ENCODE results near the gene DMBX1.

DMBX1 gene

DNA sequence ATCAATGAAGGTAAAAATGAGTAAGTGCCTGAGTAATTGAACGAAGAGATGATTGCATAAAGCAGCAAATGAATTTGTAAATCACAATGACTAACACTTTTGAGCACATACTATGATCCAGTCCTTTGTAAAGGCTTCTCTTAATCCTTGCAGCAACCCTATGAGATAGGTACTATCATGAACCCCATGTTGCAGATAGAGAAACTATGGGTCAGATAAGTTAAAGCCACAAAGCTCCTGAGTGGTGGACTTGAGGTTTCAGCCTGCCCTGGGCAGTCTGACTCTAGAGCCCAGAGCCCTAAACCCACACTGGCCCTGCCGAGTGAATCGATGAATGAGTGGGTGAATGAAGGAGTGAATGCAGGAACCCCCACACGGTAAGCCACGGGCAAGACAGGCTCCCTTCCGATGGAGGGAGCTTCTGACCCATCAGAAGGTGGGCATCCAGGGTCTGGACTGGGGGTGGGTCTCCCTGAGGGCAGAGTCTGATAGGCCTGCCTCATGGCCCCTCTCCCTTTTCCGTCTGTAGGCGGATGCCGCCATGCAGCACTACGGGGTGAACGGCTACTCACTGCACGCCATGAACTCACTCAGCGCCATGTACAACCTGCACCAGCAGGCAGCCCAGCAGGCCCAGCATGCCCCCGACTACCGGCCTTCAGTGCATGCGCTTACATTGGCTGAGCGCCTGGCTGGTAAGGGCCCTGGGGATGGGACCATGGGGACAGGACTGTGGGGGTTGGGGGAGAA, 17.0 kb downstream of the DMBX1 start:
- TF ChIP-seq, protein P1, sequence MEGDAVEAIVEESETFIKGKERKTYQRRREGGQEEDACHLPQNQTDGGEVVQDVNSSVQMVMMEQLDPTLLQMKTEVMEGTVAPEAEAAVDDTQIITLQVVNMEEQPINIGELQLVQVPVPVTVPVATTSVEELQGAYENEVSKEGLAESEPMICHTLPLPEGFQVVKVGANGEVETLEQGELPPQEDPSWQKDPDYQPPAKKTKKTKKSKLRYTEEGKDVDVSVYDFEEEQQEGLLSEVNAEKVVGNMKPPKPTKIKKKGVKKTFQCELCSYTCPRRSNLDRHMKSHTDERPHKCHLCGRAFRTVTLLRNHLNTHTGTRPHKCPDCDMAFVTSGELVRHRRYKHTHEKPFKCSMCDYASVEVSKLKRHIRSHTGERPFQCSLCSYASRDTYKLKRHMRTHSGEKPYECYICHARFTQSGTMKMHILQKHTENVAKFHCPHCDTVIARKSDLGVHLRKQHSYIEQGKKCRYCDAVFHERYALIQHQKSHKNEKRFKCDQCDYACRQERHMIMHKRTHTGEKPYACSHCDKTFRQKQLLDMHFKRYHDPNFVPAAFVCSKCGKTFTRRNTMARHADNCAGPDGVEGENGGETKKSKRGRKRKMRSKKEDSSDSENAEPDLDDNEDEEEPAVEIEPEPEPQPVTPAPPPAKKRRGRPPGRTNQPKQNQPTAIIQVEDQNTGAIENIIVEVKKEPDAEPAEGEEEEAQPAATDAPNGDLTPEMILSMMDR (conservative IDR thresholded peaks at IDR 0.05; ENCODE audit: low read depth, low read length): no peak
- H3K4me3 ChIP-seq (ENCODE audit: low read depth, low read length): no peak overlapping the region
- DNase-seq (ENCODE audit: low read depth): no peak

DNA sequence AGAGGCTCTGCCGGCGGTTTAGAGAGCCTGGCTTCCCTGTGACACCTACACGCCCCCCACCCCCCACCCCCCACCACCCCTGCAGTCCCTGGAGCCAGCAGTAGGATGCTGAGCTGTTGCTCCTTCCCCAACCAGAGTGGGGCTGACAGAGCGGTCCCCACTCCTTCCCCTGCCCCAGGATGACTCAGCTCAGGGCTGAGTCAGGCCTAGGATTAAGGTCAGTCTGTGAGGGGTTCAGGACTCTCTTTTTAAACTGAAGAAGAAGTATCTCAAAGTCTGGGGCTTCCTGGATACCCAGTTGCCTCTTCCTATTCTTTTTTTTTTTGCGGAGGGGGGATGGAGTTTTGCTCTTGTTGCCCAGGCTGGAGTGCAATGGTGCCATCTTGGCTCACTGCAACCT, 19.1 kb downstream of the DMBX1 start:
- no peak for DNase-seq (ENCODE audit: low read depth)
- TF ChIP-seq, protein P1 (conservative IDR thresholded peaks at IDR 0.05; ENCODE audit: low read depth, low read length): no peak
- no peak overlapping the region for H3K4me3 ChIP-seq (ENCODE audit: low read depth, low read length)

DNA sequence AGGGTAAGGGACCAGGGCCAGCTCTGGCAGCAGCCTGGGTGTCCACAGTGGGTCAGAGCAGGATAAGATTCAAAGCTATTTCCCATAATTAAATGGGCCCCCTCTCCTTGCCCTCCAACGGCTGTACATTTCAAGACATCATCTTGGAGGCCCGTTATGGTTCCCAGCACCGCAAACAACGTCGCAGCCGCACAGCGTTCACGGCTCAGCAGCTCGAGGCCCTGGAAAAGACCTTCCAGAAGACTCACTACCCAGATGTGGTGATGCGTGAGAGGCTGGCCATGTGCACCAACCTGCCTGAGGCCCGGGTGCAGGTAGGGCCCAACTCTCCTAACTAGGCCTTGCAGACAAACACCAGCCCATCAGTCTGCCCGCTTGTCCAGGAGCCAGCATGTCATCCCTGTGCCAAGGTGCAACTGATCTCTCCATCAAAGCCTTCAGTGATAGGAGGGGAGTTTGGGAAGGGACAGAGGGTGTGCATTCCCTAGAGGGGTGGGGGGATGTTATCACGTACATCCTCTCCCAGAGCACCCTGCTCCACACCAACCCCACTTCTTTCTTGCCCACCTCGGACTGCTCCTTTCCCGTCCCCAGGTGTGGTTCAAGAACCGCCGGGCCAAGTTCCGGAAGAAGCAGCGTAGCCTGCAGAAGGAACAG, 20.8 kb downstream of the DMBX1 start:
- no peak overlapping the region for H3K4me3 ChIP-seq (ENCODE audit: low read depth, low read length)
- DNase-seq (ENCODE audit: low read depth): no peak
- TF ChIP-seq, protein P1 (conservative IDR thresholded peaks at IDR 0.05; ENCODE audit: low read depth, low read length): no peak

DNA sequence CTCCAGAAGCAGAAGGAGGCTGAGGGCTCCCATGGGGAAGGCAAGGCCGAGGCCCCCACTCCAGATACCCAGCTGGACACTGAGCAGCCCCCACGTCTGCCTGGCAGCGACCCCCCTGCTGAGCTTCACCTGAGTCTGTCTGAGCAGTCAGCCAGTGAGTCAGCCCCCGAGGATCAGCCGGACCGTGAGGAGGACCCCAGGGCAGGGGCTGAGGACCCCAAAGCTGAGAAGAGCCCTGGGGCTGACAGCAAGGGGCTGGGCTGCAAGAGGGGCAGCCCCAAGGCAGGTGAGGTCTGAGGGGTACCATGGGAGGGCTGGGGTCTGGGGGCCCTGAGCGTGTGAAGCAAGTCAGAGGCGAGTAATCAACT, 21.3 kb downstream of the DMBX1 start:
- TF ChIP-seq, protein P1 (conservative IDR thresholded peaks at IDR 0.05; ENCODE audit: low read depth, low read length): no peak
- H3K4me3 ChIP-seq (ENCODE audit: low read depth, low read length): no peak overlapping the region

DNA sequence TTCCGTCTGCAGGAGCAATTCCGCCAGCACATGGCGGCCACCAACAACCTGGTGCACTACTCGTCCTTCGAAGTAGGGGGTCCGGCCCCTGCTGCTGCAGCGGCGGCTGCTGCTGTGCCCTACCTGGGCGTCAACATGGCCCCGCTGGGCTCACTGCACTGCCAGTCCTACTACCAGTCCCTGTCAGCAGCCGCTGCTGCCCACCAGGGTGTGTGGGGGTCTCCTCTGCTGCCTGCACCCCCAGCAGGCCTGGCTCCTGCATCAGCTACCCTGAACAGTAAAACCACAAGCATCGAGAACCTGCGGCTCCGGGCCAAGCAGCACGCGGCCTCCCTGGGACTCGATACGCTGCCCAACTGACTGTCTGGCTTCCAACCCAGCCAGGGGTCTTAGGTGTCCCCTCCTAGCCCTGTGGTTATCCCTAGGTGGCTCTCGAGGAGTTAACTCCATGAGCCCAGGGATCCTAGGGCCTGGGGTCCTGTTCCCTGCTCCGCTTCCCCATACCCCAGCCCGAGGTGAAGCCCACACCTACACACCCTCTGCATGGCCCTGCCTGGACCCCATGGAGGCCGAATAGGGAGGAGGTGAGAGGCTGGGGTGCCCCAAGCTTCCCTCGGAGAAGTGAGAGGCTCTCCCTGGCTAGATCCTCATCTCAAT, 22.6 kb downstream of the DMBX1 start:
- H3K4me3 ChIP-seq (ENCODE audit: low read depth, low read length): no peak overlapping the region
- TF ChIP-seq, protein P1 (conservative IDR thresholded peaks at IDR 0.05; ENCODE audit: low read depth, low read length): no peak
- no peak for DNase-seq (ENCODE audit: low read depth)

More for the DNA sequence above, 21.3 kb downstream of the DMBX1 start:
- no peak for DNase-seq (ENCODE audit: low read depth)

DNA sequence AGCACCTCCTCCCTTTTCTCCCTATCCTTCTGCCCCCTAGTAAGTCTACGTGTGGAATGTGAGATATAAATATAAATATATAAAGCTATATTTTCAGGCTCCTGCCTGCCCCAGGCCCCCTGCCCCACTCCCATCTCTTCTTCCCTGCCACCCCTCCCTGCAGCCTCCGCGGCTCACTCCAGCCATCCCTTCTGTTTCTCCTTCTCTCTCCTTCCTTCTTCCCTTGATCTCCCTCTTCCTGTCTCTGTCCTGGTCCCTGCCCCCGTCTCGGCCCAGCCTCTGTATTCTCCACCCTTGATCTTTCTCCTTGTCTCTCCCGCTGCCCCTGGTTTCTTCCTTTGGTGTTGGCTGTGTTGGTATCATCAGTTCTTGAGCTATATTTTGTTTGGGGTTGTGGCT, 23.2 kb downstream of the DMBX1 start:
- TF ChIP-seq, protein P1 (conservative IDR thresholded peaks at IDR 0.05; ENCODE audit: low read depth, low read length): no peak

More for the DNA sequence above, 23.2 kb downstream of the DMBX1 start:
- H3K4me3 ChIP-seq (ENCODE audit: low read depth, low read length): no peak overlapping the region
- no peak for DNase-seq (ENCODE audit: low read depth)
